ENCODE measurements around the gene HCRT. TPM values are rescaled to one million over a fixed set of nuclear protein-coding genes. Genes with fewer than 3 reads are reported as not detected.

The HCRT gene, protein sequence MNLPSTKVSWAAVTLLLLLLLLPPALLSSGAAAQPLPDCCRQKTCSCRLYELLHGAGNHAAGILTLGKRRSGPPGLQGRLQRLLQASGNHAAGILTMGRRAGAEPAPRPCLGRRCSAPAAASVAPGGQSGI
- polyA plus RNA-seq (not detected in 2 replicates), polyA minus RNA-seq (not detected in 2 replicates)

DNA sequence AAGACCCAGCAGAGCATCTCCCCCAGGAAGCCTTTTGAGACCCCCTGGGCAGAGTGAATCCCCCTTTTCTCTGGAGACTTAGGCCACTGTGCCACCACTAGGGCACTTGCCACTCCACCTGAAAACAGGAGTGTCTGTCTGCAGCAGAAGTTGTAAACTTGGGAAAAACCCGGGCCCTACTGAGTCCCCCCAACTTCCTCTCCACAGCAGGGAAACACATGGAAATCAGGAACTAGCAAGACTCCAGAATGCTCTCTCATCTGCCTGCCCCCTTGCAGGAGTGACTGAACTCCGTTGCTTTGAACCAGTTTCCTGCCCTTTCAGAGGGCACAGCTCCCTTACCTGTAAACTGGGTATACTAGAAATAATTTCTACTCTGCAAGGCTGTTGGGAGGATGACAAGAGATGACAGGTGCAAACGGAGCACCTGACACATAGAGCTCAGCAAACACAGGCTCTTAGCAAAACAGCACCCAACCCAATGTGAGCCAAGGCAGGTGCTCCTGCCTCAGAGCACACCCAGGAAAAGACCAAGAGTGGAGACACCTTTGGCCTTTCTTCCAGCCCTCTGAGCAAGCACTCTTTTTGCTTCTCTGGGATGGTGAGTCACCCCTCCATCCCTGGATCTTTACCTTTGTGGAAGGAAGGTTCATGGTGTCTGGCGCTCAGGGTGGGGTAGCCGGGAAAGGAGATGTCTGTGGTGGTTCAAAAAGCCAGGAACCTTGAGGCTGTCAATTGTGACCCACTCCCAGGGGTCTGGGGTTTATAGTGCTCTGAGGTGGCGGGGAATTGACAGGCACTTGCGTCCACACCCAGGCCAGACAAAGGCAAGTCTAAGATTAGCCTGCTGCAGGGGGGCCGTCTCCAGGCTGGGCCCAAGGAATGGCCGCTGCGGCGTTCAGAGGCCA is at the start of gene HCRT:
Gene HCRT (minus strand): TSS at position 740 of the 908 bp plus-strand sequence. CDS start 87 bp downstream, at position 653.
- Histone ChIP-seq H3K9me3 (ENCODE audit: low read length) (no peaks in the 10 kb centered on the region), H3K27me3 (ENCODE audit: insufficient read depth, low read depth, low read length) (peaks cover 38% of the 10 kb centered on the region), H3K9me2 (ENCODE audit: insufficient read depth, low read length) (no peaks in the 10 kb centered on the region), H3F3A (ENCODE audit: insufficient read depth, low read length, poor library complexity, severe bottlenecking) (no peaks in the 10 kb centered on the region), H4K20me1 (ENCODE audit: insufficient read depth) (no peaks in the 10 kb centered on the region), H3K36me3 (ENCODE audit: insufficient read depth, low read length) (no peaks in the 10 kb centered on the region), H3K79me2 (replicated peaks; ENCODE audit: insufficient read depth, low read length) (no peaks in the 10 kb centered on the region), H2AFZ (ENCODE audit: low read depth, low read length) (peak within 1 kb of the TSS; percentile 51), H3K9ac (ENCODE audit: low read length) (peak within 1 kb of the TSS; percentile 38), H3K4me3 (ENCODE audit: low read length) (peak within 1 kb of the TSS; percentile 68), H3K27ac (ENCODE audit: low read length) (peak within 1 kb of the TSS; percentile 12), H3K4me2 (ENCODE audit: low read length) (no peak within 1 kb of the TSS)
- TF ChIP-seq POLR2AphosphoS5 (IDR thresholded peaks at IDR 0.05) (peak; percentile 7), EZH2 (IDR thresholded peaks at IDR 0.05; ENCODE audit: borderline replicate concordance, insufficient read depth, low read length, poor library complexity, severe bottlenecking) (no peak), EP300 (conservative IDR thresholded peaks at IDR 0.05; ENCODE audit: poor library complexity, severe bottlenecking) (no peak)
- TF ChIP-seq, protein P1, sequence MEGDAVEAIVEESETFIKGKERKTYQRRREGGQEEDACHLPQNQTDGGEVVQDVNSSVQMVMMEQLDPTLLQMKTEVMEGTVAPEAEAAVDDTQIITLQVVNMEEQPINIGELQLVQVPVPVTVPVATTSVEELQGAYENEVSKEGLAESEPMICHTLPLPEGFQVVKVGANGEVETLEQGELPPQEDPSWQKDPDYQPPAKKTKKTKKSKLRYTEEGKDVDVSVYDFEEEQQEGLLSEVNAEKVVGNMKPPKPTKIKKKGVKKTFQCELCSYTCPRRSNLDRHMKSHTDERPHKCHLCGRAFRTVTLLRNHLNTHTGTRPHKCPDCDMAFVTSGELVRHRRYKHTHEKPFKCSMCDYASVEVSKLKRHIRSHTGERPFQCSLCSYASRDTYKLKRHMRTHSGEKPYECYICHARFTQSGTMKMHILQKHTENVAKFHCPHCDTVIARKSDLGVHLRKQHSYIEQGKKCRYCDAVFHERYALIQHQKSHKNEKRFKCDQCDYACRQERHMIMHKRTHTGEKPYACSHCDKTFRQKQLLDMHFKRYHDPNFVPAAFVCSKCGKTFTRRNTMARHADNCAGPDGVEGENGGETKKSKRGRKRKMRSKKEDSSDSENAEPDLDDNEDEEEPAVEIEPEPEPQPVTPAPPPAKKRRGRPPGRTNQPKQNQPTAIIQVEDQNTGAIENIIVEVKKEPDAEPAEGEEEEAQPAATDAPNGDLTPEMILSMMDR (IDR thresholded peaks at IDR 0.05; ENCODE audit: poor library complexity, severe bottlenecking) = no peak

DNA sequence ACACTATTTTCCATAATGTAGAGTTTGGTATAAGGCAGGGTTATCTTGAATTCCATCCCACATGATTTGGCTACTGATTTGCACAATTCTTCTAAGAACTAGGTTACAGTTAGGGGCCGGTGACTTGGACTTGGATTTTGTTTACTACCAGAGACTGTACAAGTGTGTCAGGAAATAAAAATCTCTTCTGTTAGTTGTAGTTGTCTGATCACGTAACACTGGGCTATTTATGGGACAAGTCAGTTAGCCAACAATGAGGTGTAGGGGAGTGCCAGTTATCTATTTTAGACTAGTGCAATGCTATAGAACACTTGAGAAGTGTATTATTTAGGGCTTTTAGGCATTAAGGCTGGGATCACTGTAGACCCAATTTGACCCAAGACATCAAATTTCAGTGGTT is 48.7 kb upstream of the HCRT start:
- Histone ChIP-seq H3K27me3 (ENCODE audit: insufficient read depth, low read depth, low read length) (no peaks in the 10 kb centered on the region), H3K79me2 (replicated peaks; ENCODE audit: insufficient read depth, low read length) (peaks cover 12% of the 10 kb centered on the region)

More for the DNA sequence above, 48.7 kb upstream of the HCRT start:
- TF ChIP-seq, protein P2, sequence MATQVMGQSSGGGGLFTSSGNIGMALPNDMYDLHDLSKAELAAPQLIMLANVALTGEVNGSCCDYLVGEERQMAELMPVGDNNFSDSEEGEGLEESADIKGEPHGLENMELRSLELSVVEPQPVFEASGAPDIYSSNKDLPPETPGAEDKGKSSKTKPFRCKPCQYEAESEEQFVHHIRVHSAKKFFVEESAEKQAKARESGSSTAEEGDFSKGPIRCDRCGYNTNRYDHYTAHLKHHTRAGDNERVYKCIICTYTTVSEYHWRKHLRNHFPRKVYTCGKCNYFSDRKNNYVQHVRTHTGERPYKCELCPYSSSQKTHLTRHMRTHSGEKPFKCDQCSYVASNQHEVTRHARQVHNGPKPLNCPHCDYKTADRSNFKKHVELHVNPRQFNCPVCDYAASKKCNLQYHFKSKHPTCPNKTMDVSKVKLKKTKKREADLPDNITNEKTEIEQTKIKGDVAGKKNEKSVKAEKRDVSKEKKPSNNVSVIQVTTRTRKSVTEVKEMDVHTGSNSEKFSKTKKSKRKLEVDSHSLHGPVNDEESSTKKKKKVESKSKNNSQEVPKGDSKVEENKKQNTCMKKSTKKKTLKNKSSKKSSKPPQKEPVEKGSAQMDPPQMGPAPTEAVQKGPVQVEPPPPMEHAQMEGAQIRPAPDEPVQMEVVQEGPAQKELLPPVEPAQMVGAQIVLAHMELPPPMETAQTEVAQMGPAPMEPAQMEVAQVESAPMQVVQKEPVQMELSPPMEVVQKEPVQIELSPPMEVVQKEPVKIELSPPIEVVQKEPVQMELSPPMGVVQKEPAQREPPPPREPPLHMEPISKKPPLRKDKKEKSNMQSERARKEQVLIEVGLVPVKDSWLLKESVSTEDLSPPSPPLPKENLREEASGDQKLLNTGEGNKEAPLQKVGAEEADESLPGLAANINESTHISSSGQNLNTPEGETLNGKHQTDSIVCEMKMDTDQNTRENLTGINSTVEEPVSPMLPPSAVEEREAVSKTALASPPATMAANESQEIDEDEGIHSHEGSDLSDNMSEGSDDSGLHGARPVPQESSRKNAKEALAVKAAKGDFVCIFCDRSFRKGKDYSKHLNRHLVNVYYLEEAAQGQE (IDR thresholded peaks at IDR 0.05; ENCODE audit: borderline replicate concordance) = no peak
- TF ChIP-seq EZH2 (IDR thresholded peaks at IDR 0.05; ENCODE audit: borderline replicate concordance, insufficient read depth, low read length, poor library complexity, severe bottlenecking) (no peak), EP300 (conservative IDR thresholded peaks at IDR 0.05; ENCODE audit: poor library complexity, severe bottlenecking) (no peak), POLR2AphosphoS5 (IDR thresholded peaks at IDR 0.05) (no peak), MXI1 (conservative IDR thresholded peaks at IDR 0.05; ENCODE audit: poor library complexity, severe bottlenecking) (no peak), SMC3 (conservative IDR thresholded peaks at IDR 0.05; ENCODE audit: poor library complexity) (no peak), RAD21 (conservative IDR thresholded peaks at IDR 0.05) (no peak), TAF1 (IDR thresholded peaks at IDR 0.05; ENCODE audit: low read depth) (no peak)
- TF ChIP-seq, protein P1 (IDR thresholded peaks at IDR 0.05; ENCODE audit: poor library complexity, severe bottlenecking) = no peak
- H3K9me2 ChIP-seq (ENCODE audit: insufficient read depth, low read length) = no peaks in the 10 kb centered on the region
- no peak overlapping the region for H3K4me2 ChIP-seq (ENCODE audit: low read length)
- H3F3A ChIP-seq (ENCODE audit: insufficient read depth, low read length, poor library complexity, severe bottlenecking) = no peaks in the 10 kb centered on the region
- H3K36me3 ChIP-seq (ENCODE audit: insufficient read depth, low read length) = no peaks in the 10 kb centered on the region
- H3K9me3 ChIP-seq (ENCODE audit: low read length) = no peaks in the 10 kb centered on the region
- no peak overlapping the region for H3K27ac ChIP-seq (ENCODE audit: low read length)
- no peaks in the 10 kb centered on the region for H4K20me1 ChIP-seq (ENCODE audit: insufficient read depth)
- no peak overlapping the region for H2AFZ ChIP-seq (ENCODE audit: low read depth, low read length)
- no peak overlapping the region for H3K9ac ChIP-seq (ENCODE audit: low read length)
- no peak overlapping the region for H3K4me3 ChIP-seq (ENCODE audit: low read length)

Data from neural cell (in vitro differentiated cells).